HepG2 (cell line): Measurements from ENCODE around the gene KLHL11. TPM values are rescaled to one million over a fixed set of nuclear protein-coding genes. Genes with fewer than 3 reads are reported as not detected.

ENCODE experiments used
- E2F1 ChIP-seq: sonication (generic); formaldehyde crosslinking; IDR thresholded peaks from 2 replicates; pipeline ENCODE4 v1.5.0; 2020; ENCODE audit warnings: missing genetic modification reagents
- ESRRA ChIP-seq: sonication (generic); formaldehyde crosslinking; IDR thresholded peaks from 2 replicates; pipeline ENCODE4 v1.5.1; 2020; ENCODE audit warnings: mild to moderate bottlenecking, low read depth, missing genetic modification reagents
- FOXA1 ChIP-seq, 2 experiments: fragments of 450-650 bp in 1 of 2; sonication (generic) in 1 of 2; formaldehyde crosslinking in 1 of 2; IDR thresholded peaks; 2 replicates each; pipeline versions ENCODE4 v1.4.0 to v1.6.1; 2016 to 2020; ENCODE audit warnings: missing genetic modification reagents in 1 of 2
- HNF4G ChIP-seq, 2 experiments: sonication (generic) in 1 of 2; formaldehyde crosslinking in 1 of 2; IDR thresholded peaks; 2 replicates each; pipeline versions ENCODE4 v1.4.0 to v1.6.1; 2011 to 2020; ENCODE audit warnings: borderline replicate concordance in 2 of 2, low read depth in 2 of 2, mild to moderate bottlenecking in 2 of 2, low read length in 1 of 2, missing genetic modification reagents in 1 of 2, moderate library complexity in 1 of 2
- IKZF1 ChIP-seq: fragments of 450-650 bp; IDR thresholded peaks from 2 replicates; pipeline ENCODE4 v1.7.1; 2016
- KDM2A ChIP-seq: sonication (generic); formaldehyde crosslinking; IDR thresholded peaks from 2 replicates; pipeline ENCODE4 v1.4.0; 2020; ENCODE audit warnings: low read depth, missing genetic modification reagents, borderline replicate concordance
- POLR2AphosphoS2 ChIP-seq: IDR thresholded peaks from 2 replicates; pipeline ENCODE4 v1.6.1; 2011; ENCODE audit warnings: low read depth, low read length, improper control_type of control experiment
- POLR2AphosphoS5 ChIP-seq: IDR thresholded peaks from 2 replicates; pipeline ENCODE4 v1.6.1; 2012; ENCODE audit warnings: low read depth, low read length
- SAP130 ChIP-seq: IDR thresholded peaks from 2 replicates; pipeline ENCODE4 v1.6.1; 2016; ENCODE audit warnings: low read depth
- TARDBP ChIP-seq: sonication (generic); formaldehyde crosslinking; IDR thresholded peaks from 2 replicates; pipeline ENCODE4 v1.8.0; 2022; ENCODE audit warnings: mild to moderate bottlenecking, missing genetic modification reagents
- TBP ChIP-seq: sonication (generic); formaldehyde crosslinking; IDR thresholded peaks from 2 replicates; pipeline ENCODE4 v1.5.0; 2020; ENCODE audit warnings: missing genetic modification reagents
- TFDP2 ChIP-seq: sonication (generic); formaldehyde crosslinking; IDR thresholded peaks from 2 replicates; pipeline ENCODE4 v1.4.0; 2020; ENCODE audit warnings: missing genetic modification reagents
- YY1 ChIP-seq: IDR thresholded peaks from 2 replicates; pipeline ENCODE4 v1.6.1; 2011; ENCODE audit warnings: low read length, low read depth, moderate library complexity, mild to moderate bottlenecking; ENCODE audit not compliant: insufficient read depth, insufficient replicate concordance
- ZBTB21 ChIP-seq: sonication (generic); formaldehyde crosslinking; IDR thresholded peaks from 2 replicates; pipeline ENCODE4 v1.4.0; 2020; ENCODE audit warnings: missing genetic modification reagents
- ZC3H13 ChIP-seq: sonication (generic); formaldehyde crosslinking; IDR thresholded peaks from 2 replicates; pipeline ENCODE4 v1.8.1; 2023; ENCODE audit warnings: mild to moderate bottlenecking, missing genetic modification reagents, moderate library complexity
- ZNF24 ChIP-seq: fragments of 450-650 bp; IDR thresholded peaks from 2 replicates; pipeline ENCODE4 v1.6.1; 2017; ENCODE audit warnings: antibody characterized with exemption, mild to moderate bottlenecking
- ZNF276 ChIP-seq: sonication (generic); formaldehyde crosslinking; IDR thresholded peaks from 2 replicates; pipeline ENCODE4 v1.4.0; 2020; ENCODE audit warnings: mild to moderate bottlenecking, low read depth, missing genetic modification reagents
- ZNF296 ChIP-seq: sonication (generic); formaldehyde crosslinking; conservative IDR thresholded peaks from 2 replicates; pipeline ENCODE4 v1.5.0; 2020; ENCODE audit warnings: mild to moderate bottlenecking, missing genetic modification reagents
- ZNF546 ChIP-seq: sonication (generic); formaldehyde crosslinking; conservative IDR thresholded peaks from 2 replicates; pipeline ENCODE4 v1.8.1; 2023; ENCODE audit warnings: mild to moderate bottlenecking, missing genetic modification reagents
- ZNF720 ChIP-seq: sonication (generic); formaldehyde crosslinking; IDR thresholded peaks from 2 replicates; pipeline ENCODE4 v1.4.0; 2020; ENCODE audit warnings: missing genetic modification reagents
- polyA plus RNA-seq, 8 experiments: library from polyadenylated mRNA; depleted of rRNA in 3 of 8; stranded (reverse) in 7 of 8; unstranded in 1 of 8; fragments of >200 nt; fragmentation: Illumina TruSeq in 4 of 8; extraction: Trizol in 4 of 8; gene quantifications; 2 replicates each; pipeline versions ENCODE4 v1.2.1 to v1.2.3, GENCODE V29; 2011 to 2016; ENCODE audit warnings: low read depth in 4 of 8, missing spikeins in 1 of 8, mixed read lengths in 1 of 8; ENCODE audit not compliant: insufficient read depth in 1 of 8
- total RNA-seq, 5 experiments: library from RNA; depleted of rRNA; stranded (reverse); fragments of >200 nt; fragmentation: Illumina TruSeq; extraction: Trizol; gene quantifications; 2 replicates each; pipeline ENCODE4 v1.2.3, GENCODE V29; 2016; ENCODE audit warnings: low read depth in 1 of 5
- TF ChIP-seq, protein P1 (sequence below): sonication (generic); formaldehyde crosslinking; IDR thresholded peaks from 2 replicates; pipeline ENCODE4 v1.5.1; 2020; ENCODE audit warnings: mild to moderate bottlenecking, missing genetic modification reagents, moderate library complexity

The KLHL11 gene
- total and polyA plus RNA-seq, 2 of the 13 experiments (the other 11 are each of a cell fraction or from before 2014, with no cell fraction given), result 7.7 to 27.5 TPM

GRCh38 chr17:41822216-41823140, 42.7 kb downstream of the KLHL11 start (continued):
- TF ChIP-seq ZNF276 (CRISPR knock-in tag) (no peak), ZBTB21 (CRISPR knock-in tag) (no peak), ZNF546 (CRISPR knock-in tag) (no peak), ZNF296 (no peak), E2F1 (CRISPR knock-in tag) (no peak), TFDP2 (CRISPR knock-in tag) (no peak), SAP130 (CRISPR knock-in tag) (no peak), FOXA1 (IDR thresholded peaks at IDR 0.05) (no peak), FOXA1 (CRISPR knock-in tag; IDR thresholded peaks at IDR 0.05) (no peak), TBP (no peak), TARDBP (no peak), POLR2AphosphoS5 (peak; percentile 42), ESRRA (CRISPR knock-in tag) (no peak), ZNF720 (no peak), KDM2A (CRISPR knock-in tag) (peak; percentile 11; the same call in 1 of the 2 replicates), POLR2AphosphoS2 (peak; percentile 24; the same call in 1 of the 2 replicates), HNF4G (IDR thresholded peaks at IDR 0.05; ENCODE audit: borderline replicate concordance, low read depth, low read length) (0 out of 2 replicates have a peak, but pooled peaks have one; percentile 5), HNF4G (CRISPR knock-in tag; IDR thresholded peaks at IDR 0.05; ENCODE audit: borderline replicate concordance, low read depth) (no peak), ZC3H13 (peak; percentile 90), IKZF1 (no peak), YY1 (no peak), ZNF24 (no peak)
- TF ChIP-seq, protein P1, sequence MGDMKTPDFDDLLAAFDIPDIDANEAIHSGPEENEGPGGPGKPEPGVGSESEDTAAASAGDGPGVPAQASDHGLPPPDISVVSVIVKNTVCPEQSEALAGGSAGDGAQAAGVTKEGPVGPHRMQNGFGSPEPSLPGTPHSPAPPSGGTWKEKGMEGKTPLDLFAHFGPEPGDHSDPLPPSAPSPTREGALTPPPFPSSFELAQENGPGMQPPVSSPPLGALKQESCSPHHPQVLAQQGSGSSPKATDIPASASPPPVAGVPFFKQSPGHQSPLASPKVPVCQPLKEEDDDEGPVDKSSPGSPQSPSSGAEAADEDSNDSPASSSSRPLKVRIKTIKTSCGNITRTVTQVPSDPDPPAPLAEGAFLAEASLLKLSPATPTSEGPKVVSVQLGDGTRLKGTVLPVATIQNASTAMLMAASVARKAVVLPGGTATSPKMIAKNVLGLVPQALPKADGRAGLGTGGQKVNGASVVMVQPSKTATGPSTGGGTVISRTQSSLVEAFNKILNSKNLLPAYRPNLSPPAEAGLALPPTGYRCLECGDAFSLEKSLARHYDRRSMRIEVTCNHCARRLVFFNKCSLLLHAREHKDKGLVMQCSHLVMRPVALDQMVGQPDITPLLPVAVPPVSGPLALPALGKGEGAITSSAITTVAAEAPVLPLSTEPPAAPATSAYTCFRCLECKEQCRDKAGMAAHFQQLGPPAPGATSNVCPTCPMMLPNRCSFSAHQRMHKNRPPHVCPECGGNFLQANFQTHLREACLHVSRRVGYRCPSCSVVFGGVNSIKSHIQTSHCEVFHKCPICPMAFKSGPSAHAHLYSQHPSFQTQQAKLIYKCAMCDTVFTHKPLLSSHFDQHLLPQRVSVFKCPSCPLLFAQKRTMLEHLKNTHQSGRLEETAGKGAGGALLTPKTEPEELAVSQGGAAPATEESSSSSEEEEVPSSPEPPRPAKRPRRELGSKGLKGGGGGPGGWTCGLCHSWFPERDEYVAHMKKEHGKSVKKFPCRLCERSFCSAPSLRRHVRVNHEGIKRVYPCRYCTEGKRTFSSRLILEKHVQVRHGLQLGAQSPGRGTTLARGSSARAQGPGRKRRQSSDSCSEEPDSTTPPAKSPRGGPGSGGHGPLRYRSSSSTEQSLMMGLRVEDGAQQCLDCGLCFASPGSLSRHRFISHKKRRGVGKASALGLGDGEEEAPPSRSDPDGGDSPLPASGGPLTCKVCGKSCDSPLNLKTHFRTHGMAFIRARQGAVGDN (CRISPR knock-in tag), result peak; percentile 33; the same call in 1 of the 2 replicates
